A673 (cell line): ENCODE results near the gene PTP4A2. TPM values are rescaled to one million over a fixed set of nuclear protein-coding genes. Genes with fewer than 3 reads are reported as not detected.
"Not testable (repeated sequence)": the region's sequence is repeated elsewhere in the genome, so short reads cannot be mapped to it uniquely, and the experiment has no call there.

ENCODE experiments used
- BruUV-seq: library from RNA; stranded (reverse); fragments of 400-500 nt; replicated peaks from 2 replicates; lab custom pipeline; 2021; lab: Mats Ljungman, UMichigan
- CTCF ChIA-PET: fragments of 300-600 bp; sonication (Branson Sonifier 250); formaldehyde crosslinking; loops from one replicate; lab custom pipeline; 2022; ENCODE audit warnings: antibody characterized with exemption; lab: Charles Lee
- POLR2A ChIA-PET: fragments of 300-600 bp; sonication (Branson Sonifier 250); formaldehyde crosslinking; loops from one replicate; lab custom pipeline; 2022; ENCODE audit warnings: antibody characterized with exemption; ENCODE audit not compliant: low non-redundant PET; lab: Charles Lee
- DNase-seq: peaks from one replicate; pipeline ENCODE4 v3.0.0-alpha.2; 2015; ENCODE audit warnings: low spot score
- H3K27ac ChIP-seq: fragments of 200-600 bp; sonication (generic); 2 replicates; pipeline ENCODE4 v1.5.1; 2016; ENCODE audit warnings: mixed run types, low read depth, mild to moderate bottlenecking, mixed read lengths, antibody characterized with exemption, low read length; ENCODE audit not compliant: poor library complexity, severe bottlenecking
- H3K27me3 ChIP-seq: fragments of 200-600 bp; sonication (generic); replicated peaks from 2 replicates; pipeline ENCODE4 v1.6.1; 2017; ENCODE audit warnings: mixed run types, low read depth, mild to moderate bottlenecking, mixed read lengths, antibody characterized with exemption, low read length; ENCODE audit not compliant: insufficient read depth, poor library complexity
- H3K36me3 ChIP-seq: fragments of 200-600 bp; sonication (generic); 2 replicates; pipeline ENCODE4 v1.6.1; 2016; ENCODE audit warnings: mixed run types, mild to moderate bottlenecking, mixed read lengths, antibody characterized with exemption, low read length; ENCODE audit not compliant: insufficient read depth, poor library complexity, severe bottlenecking
- H3K4me1 ChIP-seq: fragments of 200-600 bp; sonication (generic); 2 replicates; pipeline ENCODE4 v1.6.1; 2017; ENCODE audit warnings: mixed run types, mild to moderate bottlenecking, mixed read lengths, antibody characterized with exemption, low read length; ENCODE audit not compliant: insufficient read depth, poor library complexity, severe bottlenecking
- H3K4me3 ChIP-seq: fragments of 200-600 bp; sonication (generic); 2 replicates; pipeline ENCODE4 v1.5.1; 2016; ENCODE audit warnings: low read depth, mixed run types, mild to moderate bottlenecking, mixed read lengths, low read length; ENCODE audit not compliant: poor library complexity, severe bottlenecking
- H3K9me3 ChIP-seq: fragments of 200-600 bp; sonication (generic); 2 replicates; pipeline ENCODE4 v1.6.1; 2016; ENCODE audit warnings: mixed run types, low read depth, mild to moderate bottlenecking, mixed read lengths, antibody characterized with exemption, low read length; ENCODE audit not compliant: poor library complexity, severe bottlenecking
- CTCF ChIP-seq: fragments of 300-800, 200-600 bp; sonication (generic); conservative IDR thresholded peaks from 2 replicates; pipeline ENCODE4 v1.5.1; 2017; ENCODE audit warnings: low read depth, mild to moderate bottlenecking, antibody characterized with exemption, low read length, moderate library complexity, mixed read lengths
- EZH2 ChIP-seq: fragments of 200-600 bp; sonication (generic); IDR thresholded peaks from 2 replicates; pipeline ENCODE4 v1.6.1; 2017; ENCODE audit warnings: borderline replicate concordance, low read depth, mild to moderate bottlenecking, mixed read lengths, antibody characterized with exemption, low read length; ENCODE audit not compliant: poor library complexity, severe bottlenecking
- intact Hi-C: fragments of 100-400 bp; cut with micrococcal nuclease; formaldehyde crosslinking; loops from one replicate; pipeline ENCODE4 v1.10.0; 2022; ENCODE audit not compliant: unreplicated experiment
- total RNA-seq: library from RNA; stranded (reverse); gene quantifications from 2 replicates; pipeline ENCODE4 v1.2.3, GENCODE V29; 2021

PTP4A2 gene
- total RNA-seq, 1 experiment from 2014 or later: 283 TPM

GRCh38 chr1:31951276-31951675 is 13.1 kb upstream of the PTP4A2 start:
- ChIA-PET POLR2A (interaction anchor here (0.6 kb wide), 1 partner anchor 15 kb away, joined by 9 read pairs; no protein-coding TSS in a partner anchor), CTCF (no interaction called here)
- TF ChIP-seq EZH2 (no peak), CTCF (no peak)
- intact Hi-C loops: no loop called here
- H3K4me3 ChIP-seq: no peak overlapping the region
- no peaks in the 10 kb centered on the region for H3K27me3 ChIP-seq
- DNase-seq: no peak
- BruUV-seq: no TSS peak
- no peaks in the 10 kb centered on the region for H3K36me3 ChIP-seq
- no peak overlapping the region for H3K27ac ChIP-seq
- no peaks in the 10 kb centered on the region for H3K9me3 ChIP-seq
- H3K4me1 ChIP-seq: peaks cover 25% of the 10 kb centered on the region

GRCh38 chr1:31949862-31950261 is 11.7 kb upstream of the PTP4A2 start:
- Histone ChIP-seq H3K4me1 (peaks cover 19% of the 10 kb centered on the region), H3K27me3 (no peaks in the 10 kb centered on the region), H3K4me3 (no peak overlapping the region), H3K9me3 (no peaks in the 10 kb centered on the region), H3K36me3 (no peaks in the 10 kb centered on the region), H3K27ac (no peak overlapping the region)
- no peak for DNase-seq
- BruUV-seq: no TSS peak
- intact Hi-C loops: no loop called here
- ChIA-PET CTCF (interaction anchor here (1.0 kb wide), 1 partner anchor 15 kb away, joined by 3 read pairs; no protein-coding TSS in a partner anchor), POLR2A (no interaction called here)
- no peak for TF ChIP-seq EZH2
- no peak for TF ChIP-seq CTCF

- H3K36me3 ChIP-seq, H3K4me3 ChIP-seq, H3K27me3 ChIP-seq, BruUV-seq, DNase-seq, CTCF ChIA-PET, H3K9me3 ChIP-seq, H3K27ac ChIP-seq, POLR2A ChIA-PET, intact Hi-C loops: not testable (repeated sequence)
- H3K4me1 ChIP-seq: peaks cover 38% of the 10 kb centered on the region
Observed at GRCh38 chr1:31945677-31946076, 7.5 kb upstream of the PTP4A2 start.
